GM21423 (cell line): ENCODE results near the gene DHRS9.

Experiments
- ATAC-seq: cut with Tn5 transposase; IDR thresholded peaks from one replicate; pipeline ENCODE4 v1.9.1; 2021; ENCODE audit warnings: mild to moderate bottlenecking, moderate library complexity; ENCODE audit not compliant: unreplicated experiment

DHRS9 gene

GRCh38 chr2:169065422-169065821 is 3.9 kb upstream of the DHRS9 start:
- no peak for ATAC-seq

GRCh38 chr2:169065864-169066517 is 3.4 kb upstream of the DHRS9 start:
- no peak for ATAC-seq

- ATAC-seq = no peak
Observed at GRCh38 chr2:169066897-169067296, 2.5 kb upstream of the DHRS9 start.

GRCh38 chr2:169069833-169070232 is 470 bp downstream of the DHRS9 start:
- ATAC-seq = no peak

- ATAC-seq = no peak
Observed at GRCh38 chr2:169071455-169071854, 2.1 kb downstream of the DHRS9 start.

- ATAC-seq = peak; percentile 44
Observed at GRCh38 chr2:169072163-169072925, 3.0 kb downstream of the DHRS9 start.

GRCh38 chr2:169073211-169073962 is 4.0 kb downstream of the DHRS9 start:
- no peak for ATAC-seq

- no peak for ATAC-seq
Observed at GRCh38 chr2:169073963-169074751, 4.8 kb downstream of the DHRS9 start.

- no peak for ATAC-seq
Observed at GRCh38 chr2:169077674-169078240, 8.4 kb downstream of the DHRS9 start.

- peak; percentile 92 for ATAC-seq
Observed at GRCh38 chr2:169080250-169081069, 11.1 kb downstream of the DHRS9 start.

GRCh38 chr2:169081551-169081950 is 12.2 kb downstream of the DHRS9 start:
- ATAC-seq = no peak

- ATAC-seq = no peak
Observed at GRCh38 chr2:169082995-169083394, 13.6 kb downstream of the DHRS9 start.

GRCh38 chr2:169086893-169087467 is 17.6 kb downstream of the DHRS9 start:
- ATAC-seq = no peak

- ATAC-seq = no peak
Observed at GRCh38 chr2:169087757-169088379, 18.5 kb downstream of the DHRS9 start.

GRCh38 chr2:169089182-169089581 is 19.8 kb downstream of the DHRS9 start:
- no peak for ATAC-seq

GRCh38 chr2:169090133-169090820 is 20.9 kb downstream of the DHRS9 start:
- ATAC-seq = no peak

- ATAC-seq = no peak
Observed at GRCh38 chr2:169091256-169091655, 21.9 kb downstream of the DHRS9 start.

- ATAC-seq = no peak
Observed at GRCh38 chr2:169091761-169092519, 22.6 kb downstream of the DHRS9 start.
